Upper lobe of left lung (tissue), 4 donors: ENCODE data around the gene TEX36.

Source experiments
- EP300 ChIP-seq, 4 donors: sonication (generic); formaldehyde crosslinking; IDR thresholded peaks; one replicate each; pipeline ENCODE4 v1.5.1; 2017; ENCODE audit warnings: antibody characterized with exemption in 4 of 4, control low read depth in 2 of 4
- POLR2A ChIP-seq, 4 donors: fragments of 450-650 bp; IDR thresholded peaks; one replicate each; pipeline ENCODE4 v1.5.1; 2016 to 2017; ENCODE audit warnings: antibody characterized with exemption in 4 of 4, mild to moderate bottlenecking in 2 of 4
- POLR2AphosphoS5 ChIP-seq, 2 donors: sonication (generic); formaldehyde crosslinking; IDR thresholded peaks; one replicate each; pipeline ENCODE4 v1.5.1; 2017; ENCODE audit warnings: antibody characterized with exemption in 2 of 2
- TF ChIP-seq, protein P1 (sequence below), 6 experiments: fragments of 450-650 bp in 4 of 6; fragments of 200-600 bp in 2 of 6; sonication (generic) in 2 of 6; IDR thresholded peaks; one replicate each; pipeline ENCODE4 v1.5.1; 2016 to 2019; ENCODE audit warnings: antibody characterized with exemption in 6 of 6

DNA sequence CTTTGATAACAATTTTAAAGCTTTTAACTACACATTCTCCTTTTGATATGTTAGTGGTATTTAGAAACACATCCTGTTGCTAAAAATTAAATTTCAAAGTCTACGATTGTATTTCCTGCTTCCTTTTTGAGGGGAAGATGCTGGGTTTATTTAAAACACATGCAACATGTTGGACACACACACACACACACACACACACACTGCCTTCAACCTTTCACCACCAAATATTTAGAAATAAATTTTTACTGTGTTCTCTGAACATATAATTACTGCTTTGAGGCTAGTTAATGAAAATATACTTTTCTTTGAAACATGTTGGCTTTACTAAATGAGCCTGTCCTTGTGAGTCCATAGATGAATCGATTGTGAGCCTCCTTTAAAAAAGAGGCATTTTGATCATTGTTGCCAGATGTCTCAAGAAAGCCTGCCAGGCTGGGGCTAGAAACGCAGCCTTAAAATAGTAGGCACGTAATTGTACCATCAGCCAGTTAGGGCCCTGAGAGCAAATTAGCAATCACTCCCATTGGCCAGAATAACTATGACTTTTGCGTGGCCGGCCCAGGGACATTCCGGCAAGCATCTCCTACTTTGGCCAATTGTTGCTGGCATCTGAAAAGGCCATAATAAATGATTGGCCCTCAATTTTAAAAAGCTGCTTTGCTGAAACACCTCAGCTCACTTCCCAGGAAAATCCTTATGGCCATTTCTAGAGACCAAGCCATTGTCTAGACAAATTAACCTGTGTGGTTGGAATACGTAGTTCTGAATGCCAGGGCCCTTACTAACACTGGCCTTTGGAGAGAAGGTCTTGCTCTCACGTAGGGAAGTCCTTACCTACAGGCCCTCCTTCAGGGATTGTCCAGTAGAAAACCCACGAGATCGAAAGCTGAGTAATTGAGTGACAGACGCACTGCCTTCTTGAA lies 9.9 kb upstream of the TEX36 start:
- TF ChIP-seq, protein P1, sequence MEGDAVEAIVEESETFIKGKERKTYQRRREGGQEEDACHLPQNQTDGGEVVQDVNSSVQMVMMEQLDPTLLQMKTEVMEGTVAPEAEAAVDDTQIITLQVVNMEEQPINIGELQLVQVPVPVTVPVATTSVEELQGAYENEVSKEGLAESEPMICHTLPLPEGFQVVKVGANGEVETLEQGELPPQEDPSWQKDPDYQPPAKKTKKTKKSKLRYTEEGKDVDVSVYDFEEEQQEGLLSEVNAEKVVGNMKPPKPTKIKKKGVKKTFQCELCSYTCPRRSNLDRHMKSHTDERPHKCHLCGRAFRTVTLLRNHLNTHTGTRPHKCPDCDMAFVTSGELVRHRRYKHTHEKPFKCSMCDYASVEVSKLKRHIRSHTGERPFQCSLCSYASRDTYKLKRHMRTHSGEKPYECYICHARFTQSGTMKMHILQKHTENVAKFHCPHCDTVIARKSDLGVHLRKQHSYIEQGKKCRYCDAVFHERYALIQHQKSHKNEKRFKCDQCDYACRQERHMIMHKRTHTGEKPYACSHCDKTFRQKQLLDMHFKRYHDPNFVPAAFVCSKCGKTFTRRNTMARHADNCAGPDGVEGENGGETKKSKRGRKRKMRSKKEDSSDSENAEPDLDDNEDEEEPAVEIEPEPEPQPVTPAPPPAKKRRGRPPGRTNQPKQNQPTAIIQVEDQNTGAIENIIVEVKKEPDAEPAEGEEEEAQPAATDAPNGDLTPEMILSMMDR (IDR thresholded peaks at IDR 0.05), result no peak
- TF ChIP-seq POLR2A (IDR thresholded peaks at IDR 0.05), result no peak
- no peak for TF ChIP-seq POLR2AphosphoS5 (IDR thresholded peaks at IDR 0.05)
- TF ChIP-seq EP300 (IDR thresholded peaks at IDR 0.05), result no peak
